Small intestine (tissue), 7 donors: ENCODE data around the gene NDUFAF2. TPM values are rescaled to one million over a fixed set of nuclear protein-coding genes. Genes with fewer than 3 reads are reported as not detected.

Source experiments
- DNase-seq, 2 donors: peaks; one replicate each; pipeline versions ENCODE4 v3.0.0 to v3.0.0-alpha.2; 2013
- FAIRE-seq: peaks from 2 replicates; lab custom pipeline; 2012; peaks lifted over from hg19 to GRCh38; lab: Jason Lieb, UNC
- H3K27ac ChIP-seq, 3 donors: one replicate each; pipeline ENCODE4 v1.5.1; 2013; ENCODE audit warnings: low read length in 2 of 3, mild to moderate bottlenecking in 2 of 3, control low read depth in 1 of 3, inconsistent platforms in 1 of 3, low read depth in 1 of 3, moderate library complexity in 1 of 3
- H3K27me3 ChIP-seq, 3 donors: one replicate each; pipeline ENCODE4 v1.6.1; 2013; ENCODE audit warnings: low read length in 3 of 3, inconsistent platforms in 1 of 3; ENCODE audit not compliant: control insufficient read depth in 3 of 3, insufficient read depth in 3 of 3
- H3K36me3 ChIP-seq, 3 donors: one replicate each; pipeline ENCODE4 v1.6.1; 2013; ENCODE audit warnings: low read length in 3 of 3, inconsistent platforms in 1 of 3, low read depth in 1 of 3, mild to moderate bottlenecking in 1 of 3, moderate library complexity in 1 of 3; ENCODE audit not compliant: control insufficient read depth in 3 of 3, insufficient read depth in 2 of 3
- H3K4me1 ChIP-seq, 3 donors: one replicate each; pipeline ENCODE4 v1.6.1; 2013; ENCODE audit warnings: low read length in 2 of 3, inconsistent platforms in 1 of 3, low read depth in 1 of 3, mild to moderate bottlenecking in 1 of 3, moderate library complexity in 1 of 3; ENCODE audit not compliant: control insufficient read depth in 3 of 3, insufficient read depth in 2 of 3
- H3K4me3 ChIP-seq, 3 donors: one replicate each; pipeline ENCODE4 v1.5.1; 2013; ENCODE audit warnings: low read length in 3 of 3, control low read depth in 1 of 3, inconsistent platforms in 1 of 3, low read depth in 1 of 3, mild to moderate bottlenecking in 1 of 3, moderate library complexity in 1 of 3
- H3K9me3 ChIP-seq, 2 donors: one replicate each; pipeline ENCODE4 v1.6.1; 2013; ENCODE audit warnings: low read depth in 1 of 2, low read length in 1 of 2; ENCODE audit not compliant: control insufficient read depth in 2 of 2, insufficient read depth in 1 of 2
- WGBS, 3 donors: extraction: QIAGEN DNeasy Blood & Tissue Kit; methylation state at CpG; one replicate each; pipeline ENCODE4 v1.1.7; 2013; 5-methylcytosine and 5-hydroxymethylcytosine counted together
- polyA plus RNA-seq, 4 donors: library from polyadenylated mRNA; stranded (reverse) in 3 of 4; unstranded in 1 of 4; fragments of 200-250 nt in 3 of 4; fragments of 120-200 nt in 1 of 4; gene quantifications; one replicate each; pipeline versions ENCODE4 v1.2.1 to v1.2.3, GENCODE V29; 2013
- donor health status: healthy with polysubstance abuse.
- donor health status: control.
- donor health status: control.
- donor health status: Bipolar disorder and iron deficiency.
- donor health status: healthy.

NDUFAF2 gene
- polyA plus RNA-seq, 4 donors, result 27.6 to 60.3 (median 38.3) TPM

DNA sequence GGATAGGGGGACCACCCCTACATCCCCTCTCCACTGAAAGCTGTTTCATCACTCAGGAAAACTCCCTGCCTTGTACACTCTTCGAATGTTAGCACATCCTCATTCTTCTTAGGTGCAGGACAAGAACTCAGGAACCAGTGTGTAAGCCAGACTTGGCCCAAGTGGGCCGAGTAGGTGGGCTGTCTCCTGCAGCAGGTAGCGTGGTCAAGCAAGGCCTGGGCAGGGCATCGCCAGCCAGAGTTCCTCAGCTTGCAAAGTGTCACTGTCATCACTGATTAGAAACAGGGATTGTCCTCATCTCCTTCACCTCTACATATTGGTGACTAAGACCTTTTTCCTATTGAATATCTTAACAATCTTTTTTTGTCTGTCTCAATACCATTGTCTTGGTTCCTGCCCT, 194.9 kb downstream of the NDUFAF2 start:
- DNase-seq (no peak), FAIRE-seq (no peak)
- no peaks in the 10 kb centered on the region for H3K4me1 ChIP-seq
- no peaks in the 10 kb centered on the region for H3K27me3 ChIP-seq
- no peak overlapping the region for H3K4me3 ChIP-seq
- no peak overlapping the region for H3K27ac ChIP-seq
- no peaks in the 10 kb centered on the region for H3K9me3 ChIP-seq
- 90 to 95% (median 94%) methylated on average over 4 of the region's 4 CpGs for WGBS, 3 donors
- no peaks in the 10 kb centered on the region for H3K36me3 ChIP-seq

DNA sequence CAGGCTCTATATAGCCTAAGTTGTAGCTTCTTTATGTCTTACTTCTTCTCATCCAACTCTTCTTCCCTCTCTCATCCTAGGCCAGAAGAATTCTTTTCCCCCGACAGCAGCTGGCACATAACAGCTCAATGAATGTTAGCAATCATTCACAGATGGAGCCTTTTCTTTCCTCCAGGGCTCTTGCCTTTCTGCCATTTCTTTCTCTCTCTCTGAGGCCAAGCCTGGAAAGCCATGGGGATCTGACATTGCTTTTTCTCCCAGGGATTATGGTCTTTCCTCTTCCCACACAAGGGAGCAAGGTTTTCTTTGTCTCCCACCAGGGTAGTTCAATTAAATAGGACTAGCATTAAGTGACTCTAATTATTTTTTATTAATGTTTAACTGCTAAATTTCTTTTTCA, 196.8 kb downstream of the NDUFAF2 start:
- no peaks in the 10 kb centered on the region for H3K36me3 ChIP-seq
- FAIRE-seq, result no peak
- no peaks in the 10 kb centered on the region for H3K9me3 ChIP-seq
- no peak overlapping the region for H3K4me3 ChIP-seq
- WGBS, 3 donors, result 63 to 84% (median 68%) methylated on average over 1 of the region's 1 CpG
- no peaks in the 10 kb centered on the region for H3K27me3 ChIP-seq
- no peak for DNase-seq
- H3K27ac ChIP-seq, result no peak overlapping the region
- no peaks in the 10 kb centered on the region for H3K4me1 ChIP-seq

DNA sequence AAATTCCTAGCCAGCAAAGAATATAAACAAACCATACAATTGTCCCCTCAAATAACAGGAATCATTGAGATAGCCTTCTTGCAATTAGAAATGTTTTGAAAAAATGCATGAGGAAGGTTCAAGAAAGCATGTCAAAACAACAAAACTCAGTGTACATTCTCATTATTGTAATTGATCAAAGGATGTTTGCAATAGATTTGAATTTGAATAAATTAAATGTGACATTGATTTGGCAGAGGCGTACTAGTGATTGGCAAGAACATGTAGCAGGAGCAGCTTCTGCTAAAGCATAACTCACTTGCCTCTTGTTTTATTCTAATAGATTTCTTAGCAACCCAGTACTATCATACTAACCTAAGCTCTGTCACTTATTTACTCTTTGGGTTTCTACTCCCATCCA, 197.4 kb downstream of the NDUFAF2 start:
- FAIRE-seq, result no peak
- DNase-seq, result no peak
- H3K4me1 ChIP-seq, result no peaks in the 10 kb centered on the region
- no peaks in the 10 kb centered on the region for H3K9me3 ChIP-seq
- no peak overlapping the region for H3K4me3 ChIP-seq
- H3K36me3 ChIP-seq, result no peaks in the 10 kb centered on the region
- WGBS, 3 donors, result 90 to 98% (median 96%) methylated on average over 1 of the region's 1 CpG
- no peaks in the 10 kb centered on the region for H3K27me3 ChIP-seq
- no peak overlapping the region for H3K27ac ChIP-seq

- H3K4me1 ChIP-seq, result no peaks in the 10 kb centered on the region
- no peaks in the 10 kb centered on the region for H3K9me3 ChIP-seq
- no peak overlapping the region for H3K4me3 ChIP-seq
- H3K36me3 ChIP-seq, result no peaks in the 10 kb centered on the region
- WGBS, 3 donors, result 73 to 74% (median 73%) methylated on average over 3 of the region's 3 CpGs
- H3K27ac ChIP-seq, result no peak overlapping the region
- FAIRE-seq, result no peak
- H3K27me3 ChIP-seq, result no peaks in the 10 kb centered on the region
- DNase-seq, result no peak
These were observed 197.8 kb downstream of the NDUFAF2 start for GRCh38 chr5:61142811-61143210.

GRCh38 chr5:61148515-61148914, 203.5 kb downstream of the NDUFAF2 start:
- Histone ChIP-seq H3K4me3 (no peak overlapping the region), H3K36me3 (no peaks in the 10 kb centered on the region), H3K9me3 (no peaks in the 10 kb centered on the region), H3K27me3 (no peaks in the 10 kb centered on the region), H3K4me1 (no peaks in the 10 kb centered on the region), H3K27ac (no peak overlapping the region)
- DNase-seq, result no peak
- no peak for FAIRE-seq

GRCh38 chr5:61151893-61152292, 206.9 kb downstream of the NDUFAF2 start:
- Histone ChIP-seq H3K27me3 (no peaks in the 10 kb centered on the region), H3K4me3 (no peak overlapping the region), H3K4me1 (no peaks in the 10 kb centered on the region), H3K9me3 (no peaks in the 10 kb centered on the region), H3K27ac (no peak overlapping the region), H3K36me3 (peaks cover 0 to 6% (median 0%) of the 10 kb centered on the region in 3 donors)
- FAIRE-seq (no peak), DNase-seq (no peak)
- WGBS, 3 donors, result 85 to 92% (median 90%) methylated on average over 2 of the region's 2 CpGs

- Histone ChIP-seq H3K36me3 (peaks cover 2 to 11% (median 4%) of the 10 kb centered on the region in 3 donors), H3K27me3 (no peaks in the 10 kb centered on the region), H3K9me3 (no peaks in the 10 kb centered on the region), H3K27ac (no peak overlapping the region), H3K4me3 (no peak overlapping the region), H3K4me1 (peaks cover 0 to 8% (median 4%) of the 10 kb centered on the region in 3 donors)
- FAIRE-seq (no peak), DNase-seq (no peak)
- 81 to 95% (median 82%) methylated on average over 3 of the region's 3 CpGs for WGBS, 3 donors
These were observed 214.1 kb downstream of the NDUFAF2 start for GRCh38 chr5:61159070-61159469.

DNA sequence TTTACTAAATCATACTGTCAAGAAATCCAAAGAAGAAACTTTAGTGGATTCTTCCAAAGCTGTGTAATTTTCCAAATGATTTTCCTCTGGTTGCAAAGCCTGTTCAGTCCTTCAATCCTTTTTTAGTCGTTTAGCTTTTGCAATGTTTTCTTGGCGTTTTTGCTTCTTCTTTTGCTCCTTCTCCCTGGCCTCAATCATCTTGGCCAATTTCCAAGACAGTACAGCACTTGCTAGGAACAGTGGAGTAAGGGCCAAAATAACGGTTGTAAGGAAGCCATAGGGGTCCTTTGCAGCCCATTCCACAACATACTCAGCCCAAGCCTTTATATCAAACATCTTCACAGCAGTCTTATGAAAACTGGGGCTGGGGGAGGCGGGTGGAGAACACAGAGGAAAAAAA, 214.8 kb downstream of the NDUFAF2 start:
- Histone ChIP-seq H3K36me3 (peaks cover 2 to 11% (median 4%) of the 10 kb centered on the region in 3 donors), H3K27ac (no peak overlapping the region), H3K4me3 (no peak overlapping the region), H3K27me3 (no peaks in the 10 kb centered on the region), H3K9me3 (no peaks in the 10 kb centered on the region), H3K4me1 (peaks cover 0 to 8% (median 4%) of the 10 kb centered on the region in 3 donors)
- no peak for DNase-seq
- 54 to 63% (median 62%) methylated on average over 4 of the region's 4 CpGs for WGBS, 3 donors
- no peak for FAIRE-seq

GRCh38 chr5:61160497-61160896, 215.5 kb downstream of the NDUFAF2 start:
- Histone ChIP-seq H3K9me3 (no peaks in the 10 kb centered on the region), H3K27me3 (no peaks in the 10 kb centered on the region), H3K36me3 (peaks cover 2 to 11% (median 4%) of the 10 kb centered on the region in 3 donors), H3K4me3 (no peak overlapping the region), H3K27ac (no peak overlapping the region), H3K4me1 (peaks cover 0 to 8% (median 4%) of the 10 kb centered on the region in 3 donors)
- FAIRE-seq (no peak), DNase-seq (no peak)
- WGBS, 3 donors, result 92 to 95% (median 94%) methylated on average over 3 of the region's 3 CpGs
